ENCODE data around the gene TAS2R60.

GRCh38 chr7:143451122-143451521 lies 7.9 kb downstream of the TAS2R60 start:
- TF ChIP-seq EZH2phosphoT487 (IDR thresholded peaks at IDR 0.05; ENCODE audit: unreplicated experiment) = no peak
- TF ChIP-seq POLR2AphosphoS5 (IDR thresholded peaks at IDR 0.05; ENCODE audit: low read depth) = no peak
- TF ChIP-seq, protein P1, sequence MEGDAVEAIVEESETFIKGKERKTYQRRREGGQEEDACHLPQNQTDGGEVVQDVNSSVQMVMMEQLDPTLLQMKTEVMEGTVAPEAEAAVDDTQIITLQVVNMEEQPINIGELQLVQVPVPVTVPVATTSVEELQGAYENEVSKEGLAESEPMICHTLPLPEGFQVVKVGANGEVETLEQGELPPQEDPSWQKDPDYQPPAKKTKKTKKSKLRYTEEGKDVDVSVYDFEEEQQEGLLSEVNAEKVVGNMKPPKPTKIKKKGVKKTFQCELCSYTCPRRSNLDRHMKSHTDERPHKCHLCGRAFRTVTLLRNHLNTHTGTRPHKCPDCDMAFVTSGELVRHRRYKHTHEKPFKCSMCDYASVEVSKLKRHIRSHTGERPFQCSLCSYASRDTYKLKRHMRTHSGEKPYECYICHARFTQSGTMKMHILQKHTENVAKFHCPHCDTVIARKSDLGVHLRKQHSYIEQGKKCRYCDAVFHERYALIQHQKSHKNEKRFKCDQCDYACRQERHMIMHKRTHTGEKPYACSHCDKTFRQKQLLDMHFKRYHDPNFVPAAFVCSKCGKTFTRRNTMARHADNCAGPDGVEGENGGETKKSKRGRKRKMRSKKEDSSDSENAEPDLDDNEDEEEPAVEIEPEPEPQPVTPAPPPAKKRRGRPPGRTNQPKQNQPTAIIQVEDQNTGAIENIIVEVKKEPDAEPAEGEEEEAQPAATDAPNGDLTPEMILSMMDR (conservative IDR thresholded peaks at IDR 0.05; ENCODE audit: low read depth in 2 of 2) = no peak
- TF ChIP-seq, protein P2, sequence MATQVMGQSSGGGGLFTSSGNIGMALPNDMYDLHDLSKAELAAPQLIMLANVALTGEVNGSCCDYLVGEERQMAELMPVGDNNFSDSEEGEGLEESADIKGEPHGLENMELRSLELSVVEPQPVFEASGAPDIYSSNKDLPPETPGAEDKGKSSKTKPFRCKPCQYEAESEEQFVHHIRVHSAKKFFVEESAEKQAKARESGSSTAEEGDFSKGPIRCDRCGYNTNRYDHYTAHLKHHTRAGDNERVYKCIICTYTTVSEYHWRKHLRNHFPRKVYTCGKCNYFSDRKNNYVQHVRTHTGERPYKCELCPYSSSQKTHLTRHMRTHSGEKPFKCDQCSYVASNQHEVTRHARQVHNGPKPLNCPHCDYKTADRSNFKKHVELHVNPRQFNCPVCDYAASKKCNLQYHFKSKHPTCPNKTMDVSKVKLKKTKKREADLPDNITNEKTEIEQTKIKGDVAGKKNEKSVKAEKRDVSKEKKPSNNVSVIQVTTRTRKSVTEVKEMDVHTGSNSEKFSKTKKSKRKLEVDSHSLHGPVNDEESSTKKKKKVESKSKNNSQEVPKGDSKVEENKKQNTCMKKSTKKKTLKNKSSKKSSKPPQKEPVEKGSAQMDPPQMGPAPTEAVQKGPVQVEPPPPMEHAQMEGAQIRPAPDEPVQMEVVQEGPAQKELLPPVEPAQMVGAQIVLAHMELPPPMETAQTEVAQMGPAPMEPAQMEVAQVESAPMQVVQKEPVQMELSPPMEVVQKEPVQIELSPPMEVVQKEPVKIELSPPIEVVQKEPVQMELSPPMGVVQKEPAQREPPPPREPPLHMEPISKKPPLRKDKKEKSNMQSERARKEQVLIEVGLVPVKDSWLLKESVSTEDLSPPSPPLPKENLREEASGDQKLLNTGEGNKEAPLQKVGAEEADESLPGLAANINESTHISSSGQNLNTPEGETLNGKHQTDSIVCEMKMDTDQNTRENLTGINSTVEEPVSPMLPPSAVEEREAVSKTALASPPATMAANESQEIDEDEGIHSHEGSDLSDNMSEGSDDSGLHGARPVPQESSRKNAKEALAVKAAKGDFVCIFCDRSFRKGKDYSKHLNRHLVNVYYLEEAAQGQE (IDR thresholded peaks at IDR 0.05; ENCODE audit: unreplicated experiment) = no peak
- no peak for TF ChIP-seq CREB1 (CRISPR knock-in tag; IDR thresholded peaks at IDR 0.05; ENCODE audit: low read depth)
- TF ChIP-seq EZH2 (IDR thresholded peaks at IDR 0.05; ENCODE audit: low read depth, unreplicated experiment) = no peak
- TF ChIP-seq JUNB (IDR thresholded peaks at IDR 0.05; ENCODE audit: unreplicated experiment) = no peak
- TF ChIP-seq STAT1 (IDR thresholded peaks at IDR 0.05; ENCODE audit: unreplicated experiment) = no peak
